Stimulated activated CD8-positive, alpha-beta memory T cell treated with anti-CD3 and anti-CD28 coated beads, Interleukin-15, amount 100 ng/mL, for 4 hours (primary cell): ENCODE measurements around the gene IGFBP2.

Experiments
- DNase-seq, 2 donors: peaks; one replicate each; pipeline ENCODE4 v3.0.0-alpha.2; 2020; ENCODE audit warnings: low read depth in 2 of 2

The IGFBP2 gene

GRCh38 chr2:216702756-216703155, 69.5 kb downstream of the IGFBP2 start:
- DNase-seq = no peak

GRCh38 chr2:216710551-216711301, 77.5 kb downstream of the IGFBP2 start:
- DNase-seq = no peak

- no peak for DNase-seq
Measured at GRCh38 chr2:216711348-216711747, 78.1 kb downstream of the IGFBP2 start.

GRCh38 chr2:216713691-216714336, 80.6 kb downstream of the IGFBP2 start:
- no peak for DNase-seq
